Panc1 (cell line): Measurements from ENCODE around the gene UTP20. TPM values are rescaled to one million over a fixed set of nuclear protein-coding genes. Genes with fewer than 3 reads are reported as not detected.

Experiments
- ATAC-seq: fragments of 200-7000 bp; cut with Tn5 transposase; 2 replicates; pipeline ENCODE4 v1.9.1; 2020; ENCODE audit warnings: mild to moderate bottlenecking, moderate library complexity
- BruUV-seq: library from RNA; stranded (reverse); fragments of 400-500 nt; replicated peaks from 2 replicates; lab custom pipeline; 2021; lab: Mats Ljungman, UMichigan
- CTCF ChIA-PET: fragments of 300-600 bp; sonication (Branson Sonifier 250); formaldehyde crosslinking; loops from one replicate; lab custom pipeline; 2022; ENCODE audit warnings: antibody characterized with exemption; lab: Charles Lee
- POLR2A ChIA-PET: fragments of 300-600 bp; sonication (Branson Sonifier 250); formaldehyde crosslinking; loops from one replicate; lab custom pipeline; 2022; ENCODE audit warnings: antibody characterized with exemption; lab: Charles Lee
- DNase-seq: peaks from one replicate; pipeline ENCODE4 v3.0.0-alpha.2; 2010; ENCODE audit warnings: low read depth, low spot score
- H3K27ac ChIP-seq: 2 replicates; pipeline ENCODE4 v1.5.1; 2011; ENCODE audit warnings: mild to moderate bottlenecking, low read length, inconsistent platforms
- H3K27me3 ChIP-seq: fragments of 200-500 bp; sonication (Bioruptor generic); 2 replicates; pipeline ENCODE4 v1.6.0; 2014; ENCODE audit warnings: low read length, inconsistent platforms; ENCODE audit not compliant: control insufficient read depth, insufficient read depth
- H3K36me3 ChIP-seq: fragments of 200-500 bp; sonication (Bioruptor generic); 2 replicates; pipeline ENCODE4 v1.5.1; 2014; ENCODE audit warnings: inconsistent platforms, mild to moderate bottlenecking, low read length, moderate library complexity; ENCODE audit not compliant: control insufficient read depth, insufficient read depth
- H3K4me1 ChIP-seq: 2 replicates; pipeline ENCODE4 v1.5.1; 2011; ENCODE audit warnings: inconsistent platforms, mild to moderate bottlenecking, low read length, moderate library complexity; ENCODE audit not compliant: control insufficient read depth, insufficient read depth
- H3K4me3 ChIP-seq, 2 experiments: 2 replicates each; pipeline ENCODE4 v1.5.1; 2011 to 2012; ENCODE audit warnings: low read depth in 2 of 2, low read length in 2 of 2, mild to moderate bottlenecking in 2 of 2, inconsistent platforms in 1 of 2, moderate library complexity in 1 of 2
- H3K9me3 ChIP-seq: fragments of 200-500 bp; sonication (Bioruptor generic); 2 replicates; pipeline ENCODE4 v1.5.1; 2014; ENCODE audit warnings: low read depth, mild to moderate bottlenecking, inconsistent platforms, low read length, moderate library complexity; ENCODE audit not compliant: control insufficient read depth, insufficient read depth
- POLR2AphosphoS5 ChIP-seq: IDR thresholded peaks from 2 replicates; pipeline ENCODE4 v1.6.1; 2012; ENCODE audit warnings: mild to moderate bottlenecking, low read depth, low read length, moderate library complexity
- SIN3A ChIP-seq: IDR thresholded peaks from 2 replicates; pipeline ENCODE4 v1.6.1; 2012; ENCODE audit warnings: low read depth, mild to moderate bottlenecking, low read length, moderate library complexity, borderline replicate concordance; ENCODE audit not compliant: insufficient read depth
- TCF7L2 ChIP-seq: IDR thresholded peaks from 2 replicates; pipeline ENCODE4 v1.6.1; 2011; ENCODE audit warnings: mild to moderate bottlenecking, low read depth, low read length, inconsistent platforms
- in situ Hi-C: cut with HindIII; loops from 2 replicates; pipeline ENCODE4 v1.10.0; 2016; ENCODE audit warnings: low sequenced_read_pairs, low pct_unique_long_range_greater_than_20kb
- intact Hi-C: fragments of 100-400 bp; cut with micrococcal nuclease; formaldehyde crosslinking; loops from one replicate; pipeline ENCODE4 v1.10.0; 2022; ENCODE audit not compliant: unreplicated experiment
- total RNA-seq: library from RNA; stranded (reverse); gene quantifications from one replicate; pipeline ENCODE4 v1.2.1, GENCODE V29; 2021; ENCODE audit not compliant: unreplicated experiment
- TF ChIP-seq, protein P1 (sequence below): fragments of 450-650 bp; IDR thresholded peaks from 2 replicates; pipeline ENCODE4 v1.5.1; 2017; ENCODE audit warnings: mild to moderate bottlenecking
- TF ChIP-seq, protein P2 (sequence below), 2 experiments: IDR thresholded peaks; 2 replicates each; pipeline ENCODE4 v1.6.1; 2011 to 2012; ENCODE audit warnings: low read depth in 2 of 2, control low read depth in 1 of 2, low read length in 1 of 2, mild to moderate bottlenecking in 1 of 2, moderate library complexity in 1 of 2; ENCODE audit not compliant: insufficient read depth in 1 of 2

The UTP20 gene
- total RNA-seq, 1 experiment from 2014 or later, result 33.5 TPM

DNA sequence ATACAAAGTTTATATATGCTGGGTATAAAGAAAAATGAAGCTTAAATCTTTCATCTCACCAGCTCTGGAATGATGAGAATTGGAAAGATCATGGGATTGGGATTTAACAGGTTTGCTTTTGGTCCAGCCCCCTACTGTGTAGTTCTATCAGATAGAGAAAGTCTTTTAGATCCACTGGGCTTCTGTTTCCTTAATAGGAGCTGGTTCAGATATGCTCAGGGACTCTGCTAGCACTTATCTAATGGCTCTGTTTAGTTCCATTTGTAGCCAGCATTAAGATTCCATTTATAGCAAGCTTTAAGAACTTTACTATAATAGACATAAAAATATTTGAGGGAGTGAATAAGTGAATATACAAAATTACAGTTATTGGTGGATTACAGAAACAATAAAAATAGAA lies 42.6 kb downstream of the UTP20 start:
- in situ Hi-C loops, result no loop called here
- DNase-seq (no peak), ATAC-seq (no peak)
- ChIA-PET CTCF (no interaction called here), POLR2A (no interaction called here)
- Histone ChIP-seq H3K4me3 (no peak overlapping the region), H3K27ac (no peak overlapping the region), H3K9me3 (no peaks in the 10 kb centered on the region), H3K36me3 (peaks cover 46% of the 10 kb centered on the region), H3K4me1 (no peaks in the 10 kb centered on the region), H3K27me3 (no peaks in the 10 kb centered on the region)
- BruUV-seq, result no TSS peak
- intact Hi-C loops, result loop anchor here (5.0 kb wide), 1 partner anchor 495 kb away; no protein-coding TSS in a partner anchor
- TF ChIP-seq, protein P1, sequence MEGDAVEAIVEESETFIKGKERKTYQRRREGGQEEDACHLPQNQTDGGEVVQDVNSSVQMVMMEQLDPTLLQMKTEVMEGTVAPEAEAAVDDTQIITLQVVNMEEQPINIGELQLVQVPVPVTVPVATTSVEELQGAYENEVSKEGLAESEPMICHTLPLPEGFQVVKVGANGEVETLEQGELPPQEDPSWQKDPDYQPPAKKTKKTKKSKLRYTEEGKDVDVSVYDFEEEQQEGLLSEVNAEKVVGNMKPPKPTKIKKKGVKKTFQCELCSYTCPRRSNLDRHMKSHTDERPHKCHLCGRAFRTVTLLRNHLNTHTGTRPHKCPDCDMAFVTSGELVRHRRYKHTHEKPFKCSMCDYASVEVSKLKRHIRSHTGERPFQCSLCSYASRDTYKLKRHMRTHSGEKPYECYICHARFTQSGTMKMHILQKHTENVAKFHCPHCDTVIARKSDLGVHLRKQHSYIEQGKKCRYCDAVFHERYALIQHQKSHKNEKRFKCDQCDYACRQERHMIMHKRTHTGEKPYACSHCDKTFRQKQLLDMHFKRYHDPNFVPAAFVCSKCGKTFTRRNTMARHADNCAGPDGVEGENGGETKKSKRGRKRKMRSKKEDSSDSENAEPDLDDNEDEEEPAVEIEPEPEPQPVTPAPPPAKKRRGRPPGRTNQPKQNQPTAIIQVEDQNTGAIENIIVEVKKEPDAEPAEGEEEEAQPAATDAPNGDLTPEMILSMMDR, result no peak
- TF ChIP-seq SIN3A, result no peak
- TF ChIP-seq, protein P2, sequence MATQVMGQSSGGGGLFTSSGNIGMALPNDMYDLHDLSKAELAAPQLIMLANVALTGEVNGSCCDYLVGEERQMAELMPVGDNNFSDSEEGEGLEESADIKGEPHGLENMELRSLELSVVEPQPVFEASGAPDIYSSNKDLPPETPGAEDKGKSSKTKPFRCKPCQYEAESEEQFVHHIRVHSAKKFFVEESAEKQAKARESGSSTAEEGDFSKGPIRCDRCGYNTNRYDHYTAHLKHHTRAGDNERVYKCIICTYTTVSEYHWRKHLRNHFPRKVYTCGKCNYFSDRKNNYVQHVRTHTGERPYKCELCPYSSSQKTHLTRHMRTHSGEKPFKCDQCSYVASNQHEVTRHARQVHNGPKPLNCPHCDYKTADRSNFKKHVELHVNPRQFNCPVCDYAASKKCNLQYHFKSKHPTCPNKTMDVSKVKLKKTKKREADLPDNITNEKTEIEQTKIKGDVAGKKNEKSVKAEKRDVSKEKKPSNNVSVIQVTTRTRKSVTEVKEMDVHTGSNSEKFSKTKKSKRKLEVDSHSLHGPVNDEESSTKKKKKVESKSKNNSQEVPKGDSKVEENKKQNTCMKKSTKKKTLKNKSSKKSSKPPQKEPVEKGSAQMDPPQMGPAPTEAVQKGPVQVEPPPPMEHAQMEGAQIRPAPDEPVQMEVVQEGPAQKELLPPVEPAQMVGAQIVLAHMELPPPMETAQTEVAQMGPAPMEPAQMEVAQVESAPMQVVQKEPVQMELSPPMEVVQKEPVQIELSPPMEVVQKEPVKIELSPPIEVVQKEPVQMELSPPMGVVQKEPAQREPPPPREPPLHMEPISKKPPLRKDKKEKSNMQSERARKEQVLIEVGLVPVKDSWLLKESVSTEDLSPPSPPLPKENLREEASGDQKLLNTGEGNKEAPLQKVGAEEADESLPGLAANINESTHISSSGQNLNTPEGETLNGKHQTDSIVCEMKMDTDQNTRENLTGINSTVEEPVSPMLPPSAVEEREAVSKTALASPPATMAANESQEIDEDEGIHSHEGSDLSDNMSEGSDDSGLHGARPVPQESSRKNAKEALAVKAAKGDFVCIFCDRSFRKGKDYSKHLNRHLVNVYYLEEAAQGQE (IDR thresholded peaks at IDR 0.05; ENCODE audit: insufficient read depth in 1 of 2, low read depth in 2 of 2, low read length in 1 of 2), result no peak
- TF ChIP-seq TCF7L2, result no peak
- no peak for TF ChIP-seq POLR2AphosphoS5

DNA sequence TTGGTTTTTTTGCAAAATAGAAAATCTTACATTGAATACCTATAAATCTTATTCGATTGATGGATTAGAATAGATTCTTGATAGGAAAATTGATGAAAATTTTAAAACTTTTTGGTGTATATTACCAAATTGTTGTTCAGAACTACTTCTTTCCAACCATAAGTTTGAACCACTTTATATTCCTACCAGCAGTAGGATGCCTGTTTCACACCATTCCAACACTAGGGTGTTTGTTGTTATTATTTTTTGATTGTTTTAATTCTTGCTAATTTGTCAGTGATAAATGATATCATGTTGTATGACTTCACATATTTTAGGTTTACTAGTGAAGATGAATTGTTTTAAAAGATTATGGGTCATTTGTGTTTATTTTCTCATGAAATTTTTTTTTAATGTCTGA lies 43.4 kb downstream of the UTP20 start:
- in situ Hi-C loops (no loop called here), intact Hi-C loops (loop anchor here (5.0 kb wide), 1 partner anchor 496 kb away; no protein-coding TSS in a partner anchor)
- ChIA-PET CTCF (no interaction called here), POLR2A (no interaction called here)
- Histone ChIP-seq H3K36me3 (peaks cover 40% of the 10 kb centered on the region), H3K27ac (no peak overlapping the region), H3K27me3 (no peaks in the 10 kb centered on the region), H3K4me3 (no peak overlapping the region), H3K9me3 (no peaks in the 10 kb centered on the region), H3K4me1 (no peaks in the 10 kb centered on the region)
- TF ChIP-seq, protein P1, result no peak
- TF ChIP-seq TCF7L2, result no peak
- no peak for TF ChIP-seq POLR2AphosphoS5
- no peak for TF ChIP-seq SIN3A
- TF ChIP-seq, protein P2 (IDR thresholded peaks at IDR 0.05; ENCODE audit: insufficient read depth in 1 of 2, low read depth in 2 of 2, low read length in 1 of 2), result no peak
- DNase-seq, result no peak
- ATAC-seq, result no peak
- no TSS peak for BruUV-seq
